Natural killer cell (primary cell): ENCODE results near the gene CPXM1. TPM values are rescaled to one million over a fixed set of nuclear protein-coding genes. Genes with fewer than 3 reads are reported as not detected.
"Not testable (repeated sequence)": the region's sequence is repeated elsewhere in the genome, so short reads cannot be mapped to it uniquely, and the experiment has no call there.

Experiments
- ATAC-seq, 3 donors: fragments of 150-1000 bp in 2 of 3; fragments of 200-7000 bp in 1 of 3; cut with Tn5 transposase; 1 replicate in 1 of 3; 2 replicates in 2 of 3; pipeline ENCODE4 v1.10.0; 2021; ENCODE audit warnings: mild to moderate bottlenecking in 2 of 3, moderate library complexity in 2 of 3
- DNase-seq, 2 donors: peaks; one replicate each; pipeline versions ENCODE4 v3.0.0 to v3.0.0-alpha.2; 2013 to 2021; ENCODE audit warnings: mixed read lengths in 1 of 2
- H3K27ac ChIP-seq: one replicate; pipeline ENCODE4 v1.5.1; 2013; ENCODE audit warnings: mild to moderate bottlenecking, low read length
- H3K27me3 ChIP-seq: one replicate; pipeline ENCODE4 v1.6.1; 2013; ENCODE audit warnings: low read length; ENCODE audit not compliant: control insufficient read depth, insufficient read depth
- H3K36me3 ChIP-seq: one replicate; pipeline ENCODE4 v1.6.1; 2013; ENCODE audit warnings: low read length; ENCODE audit not compliant: control insufficient read depth, insufficient read depth
- H3K4me1 ChIP-seq: one replicate; pipeline ENCODE4 v1.6.1; 2013; ENCODE audit warnings: low read length; ENCODE audit not compliant: control insufficient read depth, insufficient read depth
- H3K4me3 ChIP-seq: one replicate; pipeline ENCODE4 v1.5.1; 2013; ENCODE audit warnings: low read length
- H3K9me3 ChIP-seq: one replicate; pipeline ENCODE4 v1.6.1; 2013; ENCODE audit warnings: low read length; ENCODE audit not compliant: control insufficient read depth, insufficient read depth
- H3K27ac Mint-ChIP-seq, 2 donors: one replicate each; pipeline ENCODE4 v1.8.0; 2022; ENCODE audit warnings: mild to moderate bottlenecking in 2 of 2, mixed read lengths in 2 of 2, moderate library complexity in 1 of 2
- H3K27me3 Mint-ChIP-seq, 2 donors: one replicate each; pipeline ENCODE4 v1.8.0; 2022; ENCODE audit warnings: low read depth in 2 of 2, mixed read lengths in 2 of 2
- H3K36me3 Mint-ChIP-seq: one replicate; pipeline ENCODE4 v1.8.0; 2022; ENCODE audit warnings: mixed read lengths
- H3K4me1 Mint-ChIP-seq, 2 donors: one replicate each; pipeline ENCODE4 v1.8.0; 2022; ENCODE audit warnings: mixed read lengths in 2 of 2
- H3K4me3 Mint-ChIP-seq: one replicate; pipeline ENCODE4 v1.8.0; 2022; ENCODE audit warnings: mild to moderate bottlenecking, moderate library complexity, mixed read lengths
- H3K9me3 Mint-ChIP-seq, 2 donors: one replicate each; pipeline ENCODE4 v1.8.0; 2022; ENCODE audit warnings: mixed read lengths in 2 of 2
- WGBS: methylation state at CpG from one replicate; pipeline ENCODE4 v1.1.7; 2013; ENCODE audit warnings: missing lambda C conversion rate; ENCODE audit not compliant: insufficient coverage; 5-methylcytosine and 5-hydroxymethylcytosine counted together
- intact Hi-C: fragments of 100-400 bp; cut with micrococcal nuclease; formaldehyde crosslinking; loops from one replicate; pipeline ENCODE4 v1.14.2; 2022
- total RNA-seq, 4 donors: library from RNA; stranded (reverse); fragments of 120-200 nt in 1 of 4; gene quantifications; one replicate each; pipeline versions ENCODE4 v1.2.3 to v1.2.4, GENCODE V29; 2013 to 2022
- TF ChIP-seq, protein P1 (sequence below): fragments of 200-600 bp; IDR thresholded peaks from one replicate; pipeline ENCODE4 v1.8.0; 2022; ENCODE audit warnings: antibody characterized with exemption

The CPXM1 gene
- total RNA-seq, 3 donors from 2014 or later (not counting 1 experiment from before 2014, with no cell fraction given) = 0.49 to 2.3 (median 1.5) TPM

DNA sequence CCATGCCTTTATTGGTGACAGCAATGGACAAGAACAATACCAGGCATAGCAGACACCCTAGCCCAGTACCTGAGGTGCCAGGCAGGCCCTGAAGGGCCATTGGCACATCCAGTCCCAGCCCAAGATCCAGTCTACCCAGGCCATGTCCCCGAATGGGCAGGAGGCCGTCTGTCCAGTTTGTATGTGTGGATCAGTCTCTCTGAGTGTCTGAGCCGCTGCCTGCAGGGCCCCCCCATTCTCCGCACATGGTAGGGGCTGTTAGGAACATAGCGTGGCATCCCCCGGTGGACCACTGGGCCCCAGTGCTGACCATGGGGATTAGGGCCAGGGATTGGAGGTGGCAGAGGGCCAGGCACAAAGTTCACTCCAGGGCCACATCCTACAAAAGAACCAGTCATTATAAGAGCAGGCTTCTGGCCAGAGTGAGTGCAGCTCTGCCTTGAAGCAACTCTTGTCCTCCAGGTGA lies 34.9 kb upstream of the CPXM1 start:
- WGBS = 98% methylated on average over 6 of the region's 6 CpGs
- H3K27ac Mint-ChIP-seq = no peak overlapping the region

DNA sequence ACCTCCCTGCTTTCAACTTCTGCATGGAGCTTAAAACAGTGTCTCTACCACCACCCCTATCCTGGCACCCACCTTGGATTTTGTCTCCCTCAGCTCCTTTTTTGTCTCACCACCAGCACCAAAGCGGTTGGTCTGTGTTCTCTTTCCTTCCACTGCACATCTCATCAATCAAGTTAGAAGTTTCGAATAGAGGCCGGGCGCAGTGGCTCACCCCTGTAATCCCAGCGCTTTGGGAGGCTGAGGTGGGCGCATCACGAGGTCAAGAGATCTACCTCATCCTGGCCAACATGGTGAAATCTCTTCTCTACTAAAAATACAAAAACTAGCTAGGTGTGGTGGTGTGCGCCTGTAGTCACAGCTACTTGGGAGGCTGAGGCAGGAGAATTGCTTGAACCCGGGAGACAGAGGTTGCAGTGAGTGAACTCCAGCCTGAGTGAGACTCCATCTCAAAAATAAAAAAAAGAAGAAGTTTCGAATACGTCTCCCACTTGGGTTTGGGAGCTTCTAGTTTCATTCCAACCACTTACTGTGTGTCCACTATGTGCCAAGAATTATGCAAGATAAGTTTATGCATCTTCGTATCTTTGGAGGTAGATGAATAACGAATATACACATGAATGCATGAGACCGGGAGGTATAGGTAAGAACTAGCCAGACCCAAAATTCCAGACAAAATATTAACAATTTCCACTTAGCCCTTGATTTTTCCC lies 34.1 kb upstream of the CPXM1 start:
- Histone ChIP-seq H3K27me3 (no peaks in the 10 kb centered on the region), H3K27ac (no peak overlapping the region), H3K36me3 (peaks cover 3% of the 10 kb centered on the region), H3K4me1 (peaks cover 11% of the 10 kb centered on the region), H3K4me3 (no peak overlapping the region), H3K9me3 (no peaks in the 10 kb centered on the region)
- 90% methylated on average over 11 of the region's 14 CpGs for WGBS
- Mint-ChIP-seq H3K27me3 (peaks cover 0 to 2% of the 10 kb centered on the region in 2 donors), H3K27ac (no peak overlapping the region), H3K9me3 (no peaks in the 10 kb centered on the region), H3K4me3 (no peak overlapping the region), H3K36me3 (no peaks in the 10 kb centered on the region), H3K4me1 (peaks cover 5 to 20% of the 10 kb centered on the region in 2 donors)
- intact Hi-C loops = no loop called here
- TF ChIP-seq, protein P1, sequence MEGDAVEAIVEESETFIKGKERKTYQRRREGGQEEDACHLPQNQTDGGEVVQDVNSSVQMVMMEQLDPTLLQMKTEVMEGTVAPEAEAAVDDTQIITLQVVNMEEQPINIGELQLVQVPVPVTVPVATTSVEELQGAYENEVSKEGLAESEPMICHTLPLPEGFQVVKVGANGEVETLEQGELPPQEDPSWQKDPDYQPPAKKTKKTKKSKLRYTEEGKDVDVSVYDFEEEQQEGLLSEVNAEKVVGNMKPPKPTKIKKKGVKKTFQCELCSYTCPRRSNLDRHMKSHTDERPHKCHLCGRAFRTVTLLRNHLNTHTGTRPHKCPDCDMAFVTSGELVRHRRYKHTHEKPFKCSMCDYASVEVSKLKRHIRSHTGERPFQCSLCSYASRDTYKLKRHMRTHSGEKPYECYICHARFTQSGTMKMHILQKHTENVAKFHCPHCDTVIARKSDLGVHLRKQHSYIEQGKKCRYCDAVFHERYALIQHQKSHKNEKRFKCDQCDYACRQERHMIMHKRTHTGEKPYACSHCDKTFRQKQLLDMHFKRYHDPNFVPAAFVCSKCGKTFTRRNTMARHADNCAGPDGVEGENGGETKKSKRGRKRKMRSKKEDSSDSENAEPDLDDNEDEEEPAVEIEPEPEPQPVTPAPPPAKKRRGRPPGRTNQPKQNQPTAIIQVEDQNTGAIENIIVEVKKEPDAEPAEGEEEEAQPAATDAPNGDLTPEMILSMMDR = no peak
- DNase-seq (no peak), ATAC-seq (no peak)

More for the DNA sequence above, 34.9 kb upstream of the CPXM1 start:
- Mint-ChIP-seq H3K36me3 (no peaks in the 10 kb centered on the region), H3K27me3 (no peaks in the 10 kb centered on the region), H3K4me3 (no peak overlapping the region), H3K9me3 (no peaks in the 10 kb centered on the region), H3K4me1 (peaks cover 7 to 25% of the 10 kb centered on the region in 2 donors)
- H3K27ac ChIP-seq = no peak overlapping the region
- H3K27me3 ChIP-seq = no peaks in the 10 kb centered on the region
- peaks cover 3% of the 10 kb centered on the region for H3K36me3 ChIP-seq
- peaks cover 15% of the 10 kb centered on the region for H3K4me1 ChIP-seq
- intact Hi-C loops = no loop called here
- TF ChIP-seq, protein P1 = no peak
- ATAC-seq (no peak), DNase-seq (no peak)
- H3K9me3 ChIP-seq = no peaks in the 10 kb centered on the region
- H3K4me3 ChIP-seq = no peak overlapping the region

DNA sequence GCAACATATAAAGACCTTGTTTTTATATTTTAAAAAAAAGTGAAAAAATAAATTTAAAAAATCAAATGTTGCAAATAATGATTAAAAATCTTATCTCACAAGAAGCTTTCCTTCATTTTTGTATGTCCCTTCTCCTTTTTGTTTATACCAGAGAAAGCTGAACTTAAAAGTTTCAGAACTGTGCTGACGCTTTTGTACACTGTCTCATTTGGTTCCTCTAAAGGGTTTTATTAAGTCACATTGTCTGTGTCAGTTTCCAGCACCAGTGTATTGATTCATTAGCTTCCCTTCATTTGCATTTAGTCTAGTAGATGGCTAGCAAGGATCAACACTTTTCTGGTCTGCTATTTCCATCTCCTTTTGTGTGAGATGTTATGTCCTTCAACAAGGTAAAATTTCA lies 33.3 kb upstream of the CPXM1 start:
- no peaks in the 10 kb centered on the region for H3K9me3 ChIP-seq
- no peak for ATAC-seq
- Mint-ChIP-seq H3K4me3 (no peak overlapping the region), H3K36me3 (no peaks in the 10 kb centered on the region), H3K27ac (no peak overlapping the region), H3K9me3 (no peaks in the 10 kb centered on the region), H3K4me1 (peaks cover 0 to 14% of the 10 kb centered on the region in 2 donors), H3K27me3 (peaks cover 3 to 6% of the 10 kb centered on the region in 2 donors)
- TF ChIP-seq, protein P1 = no peak
- 100% methylated on average over 1 of the region's 1 CpG for WGBS
- peaks cover 3% of the 10 kb centered on the region for H3K36me3 ChIP-seq
- intact Hi-C loops = no loop called here
- H3K27ac ChIP-seq = no peak overlapping the region
- no peak for DNase-seq
- peaks cover 3% of the 10 kb centered on the region for H3K4me1 ChIP-seq
- peaks cover 4% of the 10 kb centered on the region for H3K27me3 ChIP-seq
- no peak overlapping the region for H3K4me3 ChIP-seq

DNA sequence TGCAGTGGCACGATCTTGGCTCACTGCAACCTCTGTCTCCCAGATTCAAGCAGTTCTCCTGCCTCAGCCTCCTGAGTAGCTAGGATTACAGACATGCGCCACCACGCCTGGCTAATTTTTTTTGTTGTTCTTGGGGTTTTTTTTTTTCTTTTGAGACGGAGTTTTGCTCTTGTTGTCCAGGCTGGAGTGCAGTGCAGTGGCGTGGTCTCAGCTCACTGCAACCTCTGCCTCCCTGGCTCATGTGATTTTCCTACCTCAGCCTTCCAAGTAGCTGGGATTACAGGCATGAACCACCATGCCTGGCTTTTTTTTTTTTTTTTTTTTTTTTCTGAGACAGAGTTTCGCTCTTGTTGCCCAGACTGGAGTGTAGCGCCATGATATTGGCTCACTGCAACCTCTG lies 30.8 kb upstream of the CPXM1 start:
- H3K4me3 ChIP-seq, H3K27ac Mint-ChIP-seq, H3K9me3 Mint-ChIP-seq, H3K4me1 ChIP-seq, intact Hi-C loops, H3K4me3 Mint-ChIP-seq, ATAC-seq, DNase-seq, H3K9me3 ChIP-seq, H3K27me3 ChIP-seq, H3K27ac ChIP-seq, H3K36me3 ChIP-seq, H3K36me3 Mint-ChIP-seq, H3K4me1 Mint-ChIP-seq: not testable (repeated sequence)
- peaks cover 6 to 25% of the 10 kb centered on the region in 2 donors for H3K27me3 Mint-ChIP-seq
- 94% methylated on average over 7 of the region's 7 CpGs for WGBS
